Smooth muscle cell (in vitro differentiated cells): Measurements from ENCODE around the gene WFS1. TPM values are rescaled to one million over a fixed set of nuclear protein-coding genes. Genes with fewer than 3 reads are reported as not detected.

Experiments
- DNase-seq: peaks from one replicate; lab custom pipeline; 2025; ENCODE audit not compliant: unreplicated experiment; lab: John Stamatoyannopoulos, UW
- H2AFZ ChIP-seq: fragments of 200-600 bp; sonication (generic); 2 replicates; pipeline ENCODE4 v1.6.0; 2016; ENCODE audit warnings: antibody characterized with exemption, low read depth, mild to moderate bottlenecking
- H3F3A ChIP-seq: fragments of 200-600 bp; sonication (generic); 2 replicates; pipeline ENCODE4 v1.6.0; 2017; ENCODE audit warnings: antibody characterized with exemption, low read depth
- H3K27ac ChIP-seq: fragments of 200-600 bp; sonication (generic); 2 replicates; pipeline ENCODE4 v1.5.1; 2016; ENCODE audit warnings: low read depth, mild to moderate bottlenecking
- H3K27me3 ChIP-seq: fragments of 200-600 bp; sonication (generic); 2 replicates; pipeline ENCODE4 v1.6.1; 2016; ENCODE audit warnings: low read depth, mild to moderate bottlenecking
- H3K36me3 ChIP-seq: fragments of 200-600 bp; sonication (generic); 2 replicates; pipeline ENCODE4 v1.5.1; 2016; ENCODE audit warnings: low read depth
- H3K4me1 ChIP-seq: fragments of 200-600 bp; sonication (generic); 2 replicates; pipeline ENCODE4 v1.5.1; 2016; ENCODE audit warnings: low read depth
- H3K4me2 ChIP-seq: fragments of 200-600 bp; sonication (generic); 2 replicates; pipeline ENCODE4 v1.6.0; 2016; ENCODE audit warnings: mild to moderate bottlenecking
- H3K4me3 ChIP-seq: fragments of 200-600 bp; sonication (generic); 2 replicates; pipeline ENCODE4 v1.5.1; 2016; ENCODE audit warnings: mild to moderate bottlenecking
- H3K79me2 ChIP-seq: fragments of 200-600 bp; sonication (generic); 2 replicates; pipeline ENCODE4 v1.6.0; 2016; ENCODE audit warnings: low read depth, mild to moderate bottlenecking
- H3K9ac ChIP-seq: fragments of 200-600 bp; sonication (generic); 2 replicates; pipeline ENCODE4 v1.6.0; 2016; ENCODE audit warnings: low read depth
- H3K9me3 ChIP-seq: fragments of 200-600 bp; sonication (generic); replicated peaks from 2 replicates; pipeline ENCODE4 v1.5.1; 2016; ENCODE audit warnings: low read depth
- H4K20me1 ChIP-seq: fragments of 200-600 bp; sonication (generic); 2 replicates; pipeline ENCODE4 v1.6.0; 2016; ENCODE audit warnings: low read depth
- WGBS: methylation state at CpG from one replicate; pipeline ENCODE4 v1.1.7; 2016; ENCODE audit warnings: low lambda C conversion rate; 5-methylcytosine and 5-hydroxymethylcytosine counted together
- polyA plus RNA-seq: library from polyadenylated mRNA; unstranded; fragments of >200 nt; fragmentation: Nextera tagmentation; extraction: Ambion mirVana; gene quantifications from 2 replicates; pipeline ENCODE4 v1.2.1, GENCODE V29; 2016
- total RNA-seq: library from RNA; depleted of rRNA; stranded (reverse); fragments of >200 nt; gene quantifications from 2 replicates; pipeline ENCODE4 v1.2.3, GENCODE V29; 2014
- TF ChIP-seq, protein P1 (sequence below): fragments of 200-600 bp; sonication (generic); IDR thresholded peaks from 2 replicates; pipeline ENCODE4 v1.5.1; 2017; ENCODE audit warnings: borderline replicate concordance, mild to moderate bottlenecking, antibody characterized with exemption; ENCODE audit not compliant: insufficient read depth, poor library complexity, severe bottlenecking

The WFS1 gene
- total and polyA plus RNA-seq, 2 experiments from 2014 or later = 28.6 to 30.2 TPM

DNA sequence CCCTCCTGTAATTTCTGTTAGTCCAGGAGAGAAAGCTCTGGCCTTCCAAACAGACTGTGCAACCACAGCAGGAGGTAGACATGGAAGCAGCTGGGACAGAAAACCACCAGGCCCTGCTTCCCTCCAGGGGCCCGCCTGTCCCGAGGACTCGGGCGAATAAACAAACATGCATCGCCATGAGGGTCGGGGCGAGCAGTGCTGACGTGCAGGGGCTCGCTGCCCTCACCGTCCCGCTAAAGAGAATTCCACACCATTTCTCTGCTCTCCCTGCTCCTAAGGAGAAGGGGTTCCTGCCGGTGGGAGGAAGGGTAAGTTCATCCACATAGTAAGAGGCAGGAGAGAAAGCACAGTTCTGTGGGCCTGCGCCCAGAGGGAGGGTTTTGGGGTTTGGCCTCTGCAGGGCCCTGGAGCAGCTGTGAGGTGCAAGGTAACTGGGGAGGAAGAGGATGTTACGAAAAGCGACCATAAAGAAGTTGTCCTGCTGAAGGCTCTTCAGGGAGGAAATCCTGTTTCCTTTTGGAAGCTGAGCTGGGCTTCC is 54.9 kb downstream of the WFS1 start:
- no peaks in the 10 kb centered on the region for H3K27me3 ChIP-seq
- no peaks in the 10 kb centered on the region for H4K20me1 ChIP-seq
- H3K79me2 ChIP-seq = no peaks in the 10 kb centered on the region
- H3K9me3 ChIP-seq = no peaks in the 10 kb centered on the region
- WGBS = 91% methylated on average over 15 of the region's 15 CpGs
- H2AFZ ChIP-seq = no peak overlapping the region
- no peak overlapping the region for H3K4me3 ChIP-seq
- TF ChIP-seq, protein P1, sequence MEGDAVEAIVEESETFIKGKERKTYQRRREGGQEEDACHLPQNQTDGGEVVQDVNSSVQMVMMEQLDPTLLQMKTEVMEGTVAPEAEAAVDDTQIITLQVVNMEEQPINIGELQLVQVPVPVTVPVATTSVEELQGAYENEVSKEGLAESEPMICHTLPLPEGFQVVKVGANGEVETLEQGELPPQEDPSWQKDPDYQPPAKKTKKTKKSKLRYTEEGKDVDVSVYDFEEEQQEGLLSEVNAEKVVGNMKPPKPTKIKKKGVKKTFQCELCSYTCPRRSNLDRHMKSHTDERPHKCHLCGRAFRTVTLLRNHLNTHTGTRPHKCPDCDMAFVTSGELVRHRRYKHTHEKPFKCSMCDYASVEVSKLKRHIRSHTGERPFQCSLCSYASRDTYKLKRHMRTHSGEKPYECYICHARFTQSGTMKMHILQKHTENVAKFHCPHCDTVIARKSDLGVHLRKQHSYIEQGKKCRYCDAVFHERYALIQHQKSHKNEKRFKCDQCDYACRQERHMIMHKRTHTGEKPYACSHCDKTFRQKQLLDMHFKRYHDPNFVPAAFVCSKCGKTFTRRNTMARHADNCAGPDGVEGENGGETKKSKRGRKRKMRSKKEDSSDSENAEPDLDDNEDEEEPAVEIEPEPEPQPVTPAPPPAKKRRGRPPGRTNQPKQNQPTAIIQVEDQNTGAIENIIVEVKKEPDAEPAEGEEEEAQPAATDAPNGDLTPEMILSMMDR = no peak
- no peak overlapping the region for H3K4me2 ChIP-seq
- H3K27ac ChIP-seq = no peak overlapping the region
- no peaks in the 10 kb centered on the region for H3F3A ChIP-seq
- H3K9ac ChIP-seq = no peak overlapping the region
- H3K4me1 ChIP-seq = no peaks in the 10 kb centered on the region
- DNase-seq = no peak
- H3K36me3 ChIP-seq = no peaks in the 10 kb centered on the region

DNA sequence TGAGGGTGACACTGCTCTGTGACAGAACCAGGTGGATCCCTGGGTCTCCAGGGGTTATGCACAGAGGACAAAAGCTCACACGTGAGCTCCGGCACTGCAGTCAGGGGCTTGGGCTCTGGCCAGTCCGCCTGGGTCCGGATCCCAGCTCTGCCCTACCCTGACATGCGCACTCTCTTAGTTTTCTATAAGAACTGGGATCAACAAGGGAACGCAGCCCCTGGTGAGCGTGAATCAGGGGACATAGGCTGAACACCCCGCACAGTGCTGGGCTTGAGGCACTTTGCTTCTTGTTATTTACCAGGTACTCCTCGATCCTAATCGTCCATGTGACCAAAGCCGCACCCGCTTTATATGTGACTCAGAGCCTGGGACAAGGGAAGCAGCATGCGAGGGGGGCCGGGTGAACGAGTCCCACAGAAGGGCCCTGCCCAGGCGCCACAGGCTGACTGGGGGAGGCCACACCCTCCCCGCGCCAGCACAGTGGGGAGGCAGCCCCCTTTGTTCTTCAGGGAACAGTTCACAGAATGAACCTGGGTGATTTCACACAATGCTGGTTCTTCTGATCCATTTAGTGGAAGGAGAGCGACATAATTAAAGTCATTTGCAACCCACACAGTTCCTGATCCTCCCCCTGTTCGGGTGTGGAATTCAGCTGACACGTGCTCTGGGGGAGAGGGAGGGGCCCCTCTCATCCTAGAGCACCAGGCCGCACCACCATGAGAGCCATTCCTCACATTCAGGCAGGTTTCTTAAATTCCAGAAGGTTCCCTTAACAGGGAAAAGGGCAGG is 55.5 kb downstream of the WFS1 start:
- no peaks in the 10 kb centered on the region for H3K27me3 ChIP-seq

DNA sequence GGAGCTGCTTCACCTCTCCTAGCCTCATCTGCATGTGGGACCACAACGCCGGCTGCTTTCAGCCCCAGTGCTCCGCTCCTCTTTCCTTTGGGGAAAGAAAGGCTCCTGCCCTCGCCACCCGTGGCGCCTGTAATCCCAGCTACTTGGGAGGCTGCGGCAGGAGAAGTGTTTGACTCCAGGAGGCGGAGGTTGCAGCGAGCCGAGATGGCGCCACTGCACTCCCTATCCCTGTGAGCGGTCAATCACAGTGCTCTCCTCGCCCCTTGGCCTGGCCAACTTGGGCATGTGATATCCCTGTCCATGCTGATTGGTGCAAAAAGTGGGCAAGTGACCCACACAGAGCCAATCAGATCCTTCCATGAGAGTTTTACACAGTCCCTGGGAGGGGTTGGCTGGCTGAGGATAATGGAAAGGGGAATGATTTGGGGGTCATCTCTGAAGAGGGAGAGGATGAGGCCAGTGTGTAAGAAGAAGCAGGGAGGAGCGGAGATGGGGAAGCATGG is 56.2 kb downstream of the WFS1 start:
- H3K9me3 ChIP-seq = no peaks in the 10 kb centered on the region
- no peaks in the 10 kb centered on the region for H3F3A ChIP-seq
- H3K27ac ChIP-seq = no peak overlapping the region
- WGBS = 88% methylated on average over 14 of the region's 14 CpGs
- no peak overlapping the region for H3K4me2 ChIP-seq
- H3K4me3 ChIP-seq = no peak overlapping the region
- no peak overlapping the region for H3K9ac ChIP-seq
- H3K79me2 ChIP-seq = no peaks in the 10 kb centered on the region
- DNase-seq = no peak
- H3K36me3 ChIP-seq = no peaks in the 10 kb centered on the region
- TF ChIP-seq, protein P1 = no peak
- H4K20me1 ChIP-seq = no peaks in the 10 kb centered on the region
- no peaks in the 10 kb centered on the region for H3K4me1 ChIP-seq
- no peak overlapping the region for H2AFZ ChIP-seq
- no peaks in the 10 kb centered on the region for H3K27me3 ChIP-seq

More for the DNA sequence above, 55.5 kb downstream of the WFS1 start:
- H3K27ac ChIP-seq = no peak overlapping the region
- TF ChIP-seq, protein P1 = no peak
- no peaks in the 10 kb centered on the region for H3F3A ChIP-seq
- H3K4me2 ChIP-seq = no peak overlapping the region
- no peaks in the 10 kb centered on the region for H3K9me3 ChIP-seq
- no peak overlapping the region for H3K4me3 ChIP-seq
- no peaks in the 10 kb centered on the region for H3K79me2 ChIP-seq
- no peaks in the 10 kb centered on the region for H4K20me1 ChIP-seq
- no peak overlapping the region for H2AFZ ChIP-seq
- H3K4me1 ChIP-seq = no peaks in the 10 kb centered on the region
- no peaks in the 10 kb centered on the region for H3K36me3 ChIP-seq
- WGBS = 74% methylated on average over 21 of the region's 22 CpGs
- H3K9ac ChIP-seq = no peak overlapping the region
- no peak for DNase-seq
